Measurements from ENCODE around the gene AUH.

- TF ChIP-seq POLR2A (IDR thresholded peaks at IDR 0.05; ENCODE audit: borderline replicate concordance, extremely low read depth, insufficient read depth, insufficient read length) = no peak
- TF ChIP-seq, protein P1, sequence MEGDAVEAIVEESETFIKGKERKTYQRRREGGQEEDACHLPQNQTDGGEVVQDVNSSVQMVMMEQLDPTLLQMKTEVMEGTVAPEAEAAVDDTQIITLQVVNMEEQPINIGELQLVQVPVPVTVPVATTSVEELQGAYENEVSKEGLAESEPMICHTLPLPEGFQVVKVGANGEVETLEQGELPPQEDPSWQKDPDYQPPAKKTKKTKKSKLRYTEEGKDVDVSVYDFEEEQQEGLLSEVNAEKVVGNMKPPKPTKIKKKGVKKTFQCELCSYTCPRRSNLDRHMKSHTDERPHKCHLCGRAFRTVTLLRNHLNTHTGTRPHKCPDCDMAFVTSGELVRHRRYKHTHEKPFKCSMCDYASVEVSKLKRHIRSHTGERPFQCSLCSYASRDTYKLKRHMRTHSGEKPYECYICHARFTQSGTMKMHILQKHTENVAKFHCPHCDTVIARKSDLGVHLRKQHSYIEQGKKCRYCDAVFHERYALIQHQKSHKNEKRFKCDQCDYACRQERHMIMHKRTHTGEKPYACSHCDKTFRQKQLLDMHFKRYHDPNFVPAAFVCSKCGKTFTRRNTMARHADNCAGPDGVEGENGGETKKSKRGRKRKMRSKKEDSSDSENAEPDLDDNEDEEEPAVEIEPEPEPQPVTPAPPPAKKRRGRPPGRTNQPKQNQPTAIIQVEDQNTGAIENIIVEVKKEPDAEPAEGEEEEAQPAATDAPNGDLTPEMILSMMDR (IDR thresholded peaks at IDR 0.05 in 2 of 3, conservative IDR thresholded peaks at IDR 0.05 in 1 of 3; ENCODE audit: borderline replicate concordance in 1 of 3, insufficient read depth in 1 of 3, low read depth in 2 of 3, low read length in 2 of 3) = no peak
Observed at GRCh38 chr9:91328186-91328585, 33.5 kb downstream of the AUH start.

Data from HCT116 (cell line).